Ramos (cell line): ENCODE results near the gene MSTO1.
"Not testable (repeated sequence)": the region's sequence is repeated elsewhere in the genome, so short reads cannot be mapped to it uniquely, and the experiment has no call there.

Experiments used
- in situ Hi-C: fragments of 300-500 bp; cut with MboI; formaldehyde crosslinking; loops from one replicate; pipeline ENCODE4 v1.14.3; 2022; ENCODE audit warnings: low sequenced_read_pairs; ENCODE audit not compliant: unreplicated experiment

MSTO1 gene

GRCh38 chr1:155608888-155609225 is 1.2 kb upstream of the MSTO1 start:
- in situ Hi-C loops: no loop called here

- in situ Hi-C loops: not testable (repeated sequence)
Measured at GRCh38 chr1:155610257-155610647, 234 bp downstream of the MSTO1 start.

- in situ Hi-C loops: not testable (repeated sequence)
Measured at GRCh38 chr1:155613226-155613625, 3.2 kb downstream of the MSTO1 start.

- in situ Hi-C loops: no loop called here
Measured at GRCh38 chr1:155622191-155622590, 12.2 kb downstream of the MSTO1 start.

- in situ Hi-C loops: no loop called here
Measured at GRCh38 chr1:155623357-155623756, 13.3 kb downstream of the MSTO1 start.

GRCh38 chr1:155626428-155626827 is 16.4 kb downstream of the MSTO1 start:
- in situ Hi-C loops: not testable (repeated sequence)

- in situ Hi-C loops: no loop called here
Measured at GRCh38 chr1:155636397-155637153, 26.6 kb downstream of the MSTO1 start.

- in situ Hi-C loops: no loop called here
Measured at GRCh38 chr1:155640367-155640766, 30.3 kb downstream of the MSTO1 start.

- in situ Hi-C loops: not testable (repeated sequence)
Measured at GRCh38 chr1:155642559-155643180, 32.7 kb downstream of the MSTO1 start.

GRCh38 chr1:155643230-155643629 is 33.2 kb downstream of the MSTO1 start:
- in situ Hi-C loops: no loop called here

- in situ Hi-C loops: no loop called here
Measured at GRCh38 chr1:155645034-155645598, 35.1 kb downstream of the MSTO1 start.

GRCh38 chr1:155645648-155646047 is 35.6 kb downstream of the MSTO1 start:
- in situ Hi-C loops: no loop called here

GRCh38 chr1:155646307-155646706 is 36.3 kb downstream of the MSTO1 start:
- in situ Hi-C loops: no loop called here

GRCh38 chr1:155648207-155649147 is 38.5 kb downstream of the MSTO1 start:
- in situ Hi-C loops: no loop called here

GRCh38 chr1:155649676-155650075 is 39.7 kb downstream of the MSTO1 start:
- in situ Hi-C loops: no loop called here

- in situ Hi-C loops: no loop called here
Measured at GRCh38 chr1:155650231-155650757, 40.3 kb downstream of the MSTO1 start.

- in situ Hi-C loops: no loop called here
Measured at GRCh38 chr1:155651861-155652661, 42.0 kb downstream of the MSTO1 start.

- in situ Hi-C loops: no loop called here
Measured at GRCh38 chr1:155652951-155653350, 42.9 kb downstream of the MSTO1 start.

GRCh38 chr1:155657463-155657862 is 47.4 kb downstream of the MSTO1 start:
- in situ Hi-C loops: no loop called here

- in situ Hi-C loops: not testable (repeated sequence)
Measured at GRCh38 chr1:155661239-155661638, 51.2 kb downstream of the MSTO1 start.
